GM18909 (cell line): Measurements from ENCODE around the gene RAMAC.
"Not testable (repeated sequence)": the region's sequence is repeated elsewhere in the genome, so short reads cannot be mapped to it uniquely, and the experiment has no call there.

ENCODE experiments used
- ATAC-seq: cut with Tn5 transposase; IDR thresholded peaks from one replicate; pipeline ENCODE4 v1.9.1; 2021; ENCODE audit warnings: mild to moderate bottlenecking; ENCODE audit not compliant: unreplicated experiment, poor library complexity

Gene RAMAC

GRCh38 chr15:82985688-82986441 lies at the start of gene RAMAC:
Gene RAMAC (plus strand): TSS chr15:82986210. CDS start chr15:82989019, 2,809 bp downstream.
- peak; percentile 95 for ATAC-seq

- ATAC-seq: no peak
Observed at GRCh38 chr15:82936966-82937711, 48.9 kb upstream of the RAMAC start.

GRCh38 chr15:82937712-82938058 lies 48.3 kb upstream of the RAMAC start:
- ATAC-seq: no peak

GRCh38 chr15:82939678-82940077 lies 46.3 kb upstream of the RAMAC start:
- not testable (repeated sequence) for ATAC-seq

- no peak for ATAC-seq
Observed at GRCh38 chr15:82942691-82943090, 43.3 kb upstream of the RAMAC start.

GRCh38 chr15:82943176-82943575 lies 42.8 kb upstream of the RAMAC start:
- ATAC-seq: no peak

- ATAC-seq: no peak
Observed at GRCh38 chr15:82944056-82944455, 42.0 kb upstream of the RAMAC start.

GRCh38 chr15:82944821-82945220 lies 41.2 kb upstream of the RAMAC start:
- no peak for ATAC-seq

- no peak for ATAC-seq
Observed at GRCh38 chr15:82945326-82945725, 40.7 kb upstream of the RAMAC start.

GRCh38 chr15:82946155-82946701 lies 39.8 kb upstream of the RAMAC start:
- ATAC-seq: no peak

- ATAC-seq: no peak
Observed at GRCh38 chr15:82950295-82950694, 35.7 kb upstream of the RAMAC start.

- ATAC-seq: peak; percentile 57
Observed at GRCh38 chr15:82950746-82951370, 35.2 kb upstream of the RAMAC start.

GRCh38 chr15:82951472-82952157 lies 34.4 kb upstream of the RAMAC start:
- ATAC-seq: no peak

- ATAC-seq: no peak
Observed at GRCh38 chr15:82952158-82953081, 33.6 kb upstream of the RAMAC start, which contains the start of gene HOMER2. Gene HOMER2 (minus strand): TSS chr15:82952720. CDS start chr15:82952535, 185 bp downstream.

- no peak for ATAC-seq
Observed at GRCh38 chr15:82958638-82959037, 27.4 kb upstream of the RAMAC start.

GRCh38 chr15:82959423-82959822 lies 26.6 kb upstream of the RAMAC start:
- ATAC-seq: no peak

GRCh38 chr15:82960766-82961165 lies 25.2 kb upstream of the RAMAC start:
- no peak for ATAC-seq

GRCh38 chr15:82963471-82964341 lies 22.3 kb upstream of the RAMAC start:
- ATAC-seq: no peak
